GM11168 (cell line): ENCODE data around the gene FMO3.

Experiments
- in situ Hi-C: fragments of 300-500 bp; cut with MboI; formaldehyde crosslinking; loops from one replicate; pipeline ENCODE4 v1.12.0; 2022; ENCODE audit warnings: low sequenced_read_pairs; ENCODE audit not compliant: unreplicated experiment

FMO3 gene

GRCh38 chr1:171115280-171115897 is 24.7 kb downstream of the FMO3 start:
- in situ Hi-C loops = no loop called here

DNA sequence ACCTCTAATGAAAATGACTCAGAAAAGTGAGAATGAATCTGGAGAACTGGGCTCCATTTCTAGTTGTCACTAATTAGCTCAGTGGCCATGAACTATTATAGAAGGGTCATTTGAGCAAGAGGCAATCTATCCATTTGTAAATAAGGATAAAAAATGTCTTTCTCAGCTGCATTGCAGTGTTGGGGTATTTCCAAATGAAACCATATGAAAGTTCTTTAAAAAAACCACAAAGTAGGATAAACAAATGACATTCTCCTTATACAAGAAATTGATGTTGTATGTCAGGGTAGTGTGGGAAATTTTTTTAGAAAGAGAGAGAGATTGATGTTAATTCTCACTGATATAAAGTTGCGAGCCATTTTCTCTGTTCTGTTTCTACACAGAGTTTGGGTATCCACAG is 26.0 kb downstream of the FMO3 start:
- in situ Hi-C loops = no loop called here

- in situ Hi-C loops = no loop called here
Observed at GRCh38 chr1:171117085-171117484, 26.4 kb downstream of the FMO3 start.

DNA sequence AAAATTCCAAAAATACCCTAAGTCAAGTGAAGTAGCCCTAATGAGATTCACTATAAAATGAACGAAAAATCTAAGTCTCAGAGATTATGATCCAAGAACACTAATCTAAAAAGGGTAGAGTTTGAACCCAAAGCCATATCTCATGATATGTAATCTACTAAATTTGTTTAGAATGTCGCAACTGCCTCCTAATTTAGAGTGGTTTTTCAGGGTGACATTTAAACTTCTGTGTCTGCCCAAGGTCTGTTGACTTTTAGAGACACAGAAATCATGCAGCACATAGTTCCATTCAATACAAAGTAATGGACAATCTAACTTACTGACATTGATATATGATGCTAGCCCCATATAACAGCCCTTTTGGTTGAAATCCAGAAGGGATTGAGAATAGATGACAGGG is 28.9 kb downstream of the FMO3 start:
- in situ Hi-C loops = no loop called here

DNA sequence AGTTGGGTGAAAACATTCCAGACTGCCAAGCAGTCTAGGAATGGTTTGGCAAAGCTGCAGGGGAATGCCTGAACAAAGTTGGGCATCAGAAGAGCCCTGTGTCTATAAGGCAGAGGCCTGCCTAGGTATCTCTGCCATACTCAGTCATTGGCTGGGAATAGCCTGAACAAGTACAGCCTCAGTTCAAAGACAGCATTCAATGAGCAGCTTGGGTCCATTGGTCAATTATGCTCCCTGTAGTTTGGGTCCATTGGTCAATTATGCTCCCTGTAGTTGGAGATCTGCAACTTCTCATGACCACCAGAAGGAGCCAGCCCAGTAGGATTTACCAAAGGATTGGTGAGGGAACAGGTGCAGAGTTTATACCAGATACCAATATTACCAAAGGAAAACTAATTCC is 31.6 kb downstream of the FMO3 start:
- in situ Hi-C loops = no loop called here

- in situ Hi-C loops = no loop called here
Observed at GRCh38 chr1:171122893-171123292, 32.2 kb downstream of the FMO3 start.

DNA sequence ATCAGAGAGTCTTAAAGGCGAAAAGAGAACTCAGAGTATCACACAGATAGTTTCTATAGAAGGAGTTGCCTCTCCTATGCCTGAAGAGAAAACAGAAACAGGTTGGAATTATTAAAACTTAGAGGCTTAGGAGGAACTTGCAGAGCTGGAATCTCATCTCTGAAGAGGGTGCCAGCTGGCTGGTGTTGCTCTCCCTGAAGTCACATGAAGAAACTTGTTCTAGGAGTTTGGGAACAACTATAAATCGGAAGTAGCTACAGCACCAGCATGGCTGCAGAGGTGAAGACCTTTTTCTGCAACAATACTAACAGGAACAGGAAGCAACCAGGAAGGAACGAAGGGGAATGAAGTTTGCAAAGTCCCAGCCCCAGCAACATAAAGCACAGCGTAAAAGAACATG is 35.8 kb downstream of the FMO3 start:
- in situ Hi-C loops = no loop called here

GRCh38 chr1:171127099-171127498 is 36.4 kb downstream of the FMO3 start:
- in situ Hi-C loops = no loop called here

DNA sequence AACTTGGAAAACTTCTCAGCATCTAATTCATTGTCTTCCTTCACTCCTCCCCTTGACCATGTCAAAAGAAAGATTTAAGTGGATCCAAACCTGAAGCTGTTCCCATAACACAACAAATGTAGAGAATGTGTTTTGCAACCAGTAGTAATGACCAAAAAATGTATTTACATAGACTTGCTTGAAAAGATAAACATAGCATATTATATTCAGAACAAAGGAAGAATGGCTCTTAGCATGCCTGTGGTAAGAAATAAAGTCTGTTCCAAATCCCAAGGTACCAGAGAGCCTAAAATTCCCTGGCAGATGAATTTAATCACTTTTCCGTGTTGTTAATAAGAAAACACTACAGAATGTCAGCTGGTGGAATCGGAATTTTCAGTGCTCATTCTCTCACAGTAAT is 36.8 kb downstream of the FMO3 start:
- in situ Hi-C loops = no loop called here

DNA sequence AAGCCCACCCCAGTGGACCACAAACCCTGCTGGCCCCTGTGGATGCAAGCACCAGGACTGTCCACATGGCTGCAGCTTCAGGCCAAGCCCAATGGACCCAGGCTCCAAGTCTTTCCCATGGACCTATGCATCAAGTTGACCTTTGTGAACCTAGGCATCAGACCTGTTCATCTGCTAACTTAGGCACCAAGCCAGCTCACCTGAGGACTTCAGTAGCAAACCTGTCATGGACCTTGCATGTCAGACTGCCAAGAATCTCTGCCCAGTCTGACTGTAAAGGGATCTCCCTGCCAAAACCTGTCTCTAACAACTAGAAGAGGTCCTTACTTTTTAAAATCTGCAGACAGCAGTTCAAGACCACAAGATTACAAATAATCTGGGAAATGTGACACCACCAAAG is 37.8 kb downstream of the FMO3 start:
- in situ Hi-C loops = no loop called here

DNA sequence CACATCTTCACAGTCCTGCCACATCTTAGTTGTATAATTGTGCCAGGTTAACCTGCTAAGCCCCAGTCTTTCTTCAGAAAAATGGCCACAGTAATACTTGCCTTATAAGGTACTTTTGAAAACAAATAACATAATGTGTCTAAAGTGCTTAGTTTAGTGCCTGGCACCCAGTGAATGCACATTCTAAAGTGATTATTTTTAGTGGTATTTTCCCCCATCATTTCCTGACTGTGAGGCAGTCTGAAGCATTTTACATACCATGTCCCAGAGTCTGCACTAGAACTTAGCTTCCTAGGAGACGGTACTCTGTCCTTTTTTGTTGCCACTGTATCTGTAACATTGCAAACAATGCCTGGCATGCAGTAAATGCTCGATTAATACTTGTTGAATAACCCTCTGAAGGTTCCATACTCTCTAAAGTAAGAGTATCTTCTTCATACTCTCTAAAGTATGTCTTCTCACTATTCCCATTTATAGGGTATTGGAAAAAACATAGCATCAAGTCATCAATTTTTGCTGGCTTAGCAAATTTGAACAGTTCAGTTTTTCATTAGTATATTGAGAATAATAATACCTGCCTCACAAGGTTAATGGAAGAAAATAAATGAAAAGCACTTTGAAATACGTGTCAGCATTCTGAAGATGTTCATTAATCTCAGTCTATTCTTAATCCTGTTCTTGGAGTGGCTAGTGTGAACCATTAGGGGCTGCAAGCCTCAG is 43.7 kb downstream of the FMO3 start:
- in situ Hi-C loops = no loop called here

- in situ Hi-C loops = no loop called here
Observed at GRCh38 chr1:171137580-171137979, 46.9 kb downstream of the FMO3 start.

DNA sequence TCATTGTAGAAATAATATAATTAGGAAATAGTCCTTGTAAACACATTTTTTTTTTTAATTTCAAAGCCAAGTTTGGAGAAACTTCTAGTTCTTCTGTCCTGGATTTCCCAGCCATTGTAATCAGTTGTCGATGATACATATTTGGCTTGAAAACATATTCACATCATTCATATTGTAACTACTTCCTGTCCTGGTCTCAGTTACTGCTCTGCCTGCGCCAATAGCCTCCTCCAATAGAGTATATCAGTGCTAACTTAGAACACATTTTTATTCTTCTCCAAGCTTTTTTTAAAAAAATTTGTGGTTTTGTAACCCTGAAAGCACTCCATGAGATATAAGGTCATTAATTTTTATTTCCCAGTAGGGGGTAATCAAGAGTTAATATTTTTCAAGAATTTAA is 48.3 kb downstream of the FMO3 start:
- in situ Hi-C loops = no loop called here

DNA sequence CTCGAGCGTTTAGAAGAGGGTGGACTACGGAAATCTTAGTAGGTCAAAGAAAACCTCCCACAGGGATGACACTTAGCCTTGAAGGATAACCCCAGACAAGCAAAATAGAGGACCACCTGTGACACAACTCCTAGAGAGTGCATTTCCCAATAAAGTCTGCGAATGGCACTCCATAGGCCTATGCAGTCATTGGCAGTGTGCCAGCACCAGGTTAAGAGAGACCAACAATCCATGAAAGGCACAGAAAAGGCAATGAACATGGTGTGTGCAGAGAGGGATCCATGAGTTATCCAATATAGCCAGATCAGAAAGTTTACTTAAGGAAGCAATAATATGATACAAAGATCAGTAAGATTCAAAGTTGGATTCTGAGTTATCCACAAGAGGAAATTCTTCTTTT is 49.2 kb downstream of the FMO3 start:
- in situ Hi-C loops = no loop called here

DNA sequence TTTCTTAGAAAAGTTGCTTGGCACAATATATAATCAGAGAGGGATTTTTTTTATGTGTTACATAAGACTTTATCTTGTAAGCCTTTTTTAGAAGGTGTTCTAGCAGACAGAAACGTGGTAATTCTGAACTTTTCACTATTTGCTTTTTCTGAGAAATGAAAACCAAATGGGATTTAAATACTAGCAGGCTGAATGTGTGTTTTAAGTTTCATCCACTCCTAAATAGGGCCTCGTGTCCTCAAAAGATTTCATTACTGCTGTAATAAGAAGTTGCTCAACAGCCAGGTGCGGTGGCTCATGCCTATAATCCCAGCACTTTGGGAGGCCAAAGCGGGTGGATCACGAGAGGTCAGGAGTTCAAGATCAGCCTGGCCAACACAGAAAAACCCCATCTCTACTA is 49.7 kb downstream of the FMO3 start:
- in situ Hi-C loops = no loop called here

GRCh38 chr1:171140956-171141687 is 50.4 kb downstream of the FMO3 start:
- in situ Hi-C loops = no loop called here

GRCh38 chr1:171141688-171142415 is 51.1 kb downstream of the FMO3 start:
- in situ Hi-C loops = no loop called here

DNA sequence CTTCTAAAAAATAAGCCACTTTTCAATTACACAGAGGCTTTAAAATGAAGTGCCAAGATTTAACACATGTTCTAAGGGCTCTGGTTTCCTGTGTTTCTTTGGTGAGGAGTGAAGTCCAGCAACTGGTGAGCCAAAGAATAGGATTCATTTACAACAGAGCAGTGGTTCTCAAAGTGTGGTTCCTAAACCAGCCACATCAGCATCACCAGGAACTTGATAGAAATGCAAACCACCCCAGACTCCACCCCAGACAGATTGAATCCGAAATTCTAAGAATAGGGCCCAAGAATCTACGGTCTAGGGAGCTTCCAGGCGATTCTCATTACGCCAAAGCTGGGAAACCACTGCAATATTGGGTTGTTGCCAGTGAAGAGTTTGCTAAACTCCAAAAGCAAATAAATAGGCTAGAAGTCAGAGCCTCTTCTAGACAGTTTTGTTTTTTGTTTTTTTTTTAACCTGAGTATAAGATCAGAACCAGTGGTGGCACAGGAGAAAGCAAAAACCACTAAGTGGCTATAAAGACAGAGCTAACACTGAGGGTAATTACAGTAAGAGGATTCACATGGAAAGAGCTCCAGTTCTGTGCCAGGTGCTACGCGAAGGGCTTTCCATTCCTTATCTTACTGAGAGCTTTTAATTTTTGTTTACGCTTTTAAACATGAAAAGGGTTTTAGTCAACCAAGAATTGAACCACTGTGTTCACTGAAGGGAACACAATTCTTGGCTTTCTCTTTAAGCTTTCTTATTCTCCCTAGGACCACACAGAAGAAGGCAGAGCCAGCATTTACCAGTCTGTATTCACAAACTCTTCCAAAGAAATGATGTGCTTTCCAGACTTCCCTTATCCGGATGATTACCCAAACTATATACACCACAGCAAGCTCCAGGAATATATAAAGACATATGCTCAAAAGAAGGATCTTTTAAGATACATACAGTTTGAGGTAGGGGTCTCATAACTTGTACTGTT is 52.0 kb downstream of the FMO3 start:
- in situ Hi-C loops = no loop called here

GRCh38 chr1:171150156-171150555 is 59.5 kb downstream of the FMO3 start:
- in situ Hi-C loops = no loop called here

- in situ Hi-C loops = no loop called here
Observed at GRCh38 chr1:171152549-171152948, 61.8 kb downstream of the FMO3 start.
